ENCODE measurements around the gene DDX41. TPM values are rescaled to one million over a fixed set of nuclear protein-coding genes. Genes with fewer than 3 reads are reported as not detected.

The DDX41 gene
- total and polyA plus RNA-seq, 2 donors (not counting 3 experiments of a cell fraction or from before 2014, with no cell fraction given): 103 to 118 TPM

- dilution Hi-C loops (cut with MboI; ENCODE audit: extremely low pct_ligation_motif_present, low sequenced_read_pairs): no loop called here
- H3K4me3 ChIP-seq (replicated peaks in 1 of 3; ENCODE audit: insufficient read depth in 1 of 3, low read depth in 1 of 3, low read length in 3 of 3): no peak overlapping the region
- intact Hi-C loops (cut with micrococcal nuclease): loop anchor here (2.0 kb wide), 1 partner anchor 51 kb away; no protein-coding TSS in a partner anchor
- FAIRE-seq: peak; percentile 90
- no peak overlapping the region for H3K9ac ChIP-seq (replicated peaks; ENCODE audit: extremely low read depth, insufficient read depth, low read length)
- ChIA-PET POLR2A (interaction anchor here (0.6 kb wide), 1 partner anchor 15 kb away, joined by 6 read pairs; no protein-coding TSS in a partner anchor), CTCF (interaction anchor here (0.7 to 1.7 kb wide), 11 partner anchors 9 to 228 kb away, joined by 3 to 7 read pairs (median 3); partner anchors contain the start of genes DDX41 and TMED9)
- H3K27me3 ChIP-seq (ENCODE audit: control insufficient read depth in 2 of 2, insufficient read depth in 2 of 2, low read length in 2 of 2): no peaks in the 10 kb centered on the region
- peaks cover 15% of the 10 kb centered on the region for H3K4me1 ChIP-seq (ENCODE audit: control insufficient read depth, extremely low read depth, insufficient read depth, low read length)
- peak; percentile 72 for TF ChIP-seq GATA2 (IDR thresholded peaks at IDR 0.05; ENCODE audit: insufficient read depth, insufficient read length, low read depth, low read length)
- TF ChIP-seq EZH2 (IDR thresholded peaks at IDR 0.05; ENCODE audit: borderline replicate concordance, low read depth, low read length, severe bottlenecking): no peak
- peak; percentile 19 for TF ChIP-seq POLR2AphosphoS5 (IDR thresholded peaks at IDR 0.05; ENCODE audit: insufficient read depth, low read depth, low read length)
- peak; percentile 66 for TF ChIP-seq JUN (IDR thresholded peaks at IDR 0.05; ENCODE audit: borderline replicate concordance, insufficient read depth, insufficient read length, low read depth)
- peak; percentile 92 for TF ChIP-seq FOS (IDR thresholded peaks at IDR 0.05; ENCODE audit: borderline replicate concordance, insufficient read depth, low read length)
- no peak overlapping the region for H3K4me2 ChIP-seq (ENCODE audit: insufficient read depth, low read length)
- H4K20me1 ChIP-seq (replicated peaks; ENCODE audit: control insufficient read depth, extremely low read depth, insufficient read depth, low read length): peaks cover 9% of the 10 kb centered on the region
- peaks cover 0 to 2% of the 10 kb centered on the region in 2 experiments for H3K36me3 ChIP-seq (ENCODE audit: control insufficient read depth in 2 of 2, extremely low read depth in 1 of 2, insufficient read depth in 2 of 2, low read length in 2 of 2)
- H3K27ac ChIP-seq (ENCODE audit: insufficient read depth, low read depth, low read length): peak overlapping the region; percentile 52
- H3K79me2 ChIP-seq (ENCODE audit: control insufficient read depth, insufficient read depth, low read length): peaks cover 64% of the 10 kb centered on the region
- H3K9me3 ChIP-seq (replicated peaks; ENCODE audit: control insufficient read depth, insufficient read depth, low read length): no peaks in the 10 kb centered on the region
- BruUV-seq (replicated peaks): no TSS peak
- peak; percentile 87 for DNase-seq (ENCODE audit: low read depth, low spot score)
- no peaks in the 10 kb centered on the region for H3K9me1 ChIP-seq (replicated peaks; ENCODE audit: control insufficient read depth, extremely low read depth, insufficient read depth, low read length)
- H2AFZ ChIP-seq (ENCODE audit: low read depth, low read length): no peak overlapping the region
Observed at GRCh38 chr5:177546258-177546741, 29.5 kb upstream of the DDX41 start.

Measured in endothelial cell of umbilical vein (primary cell).